ELR (cell line): ENCODE measurements around the gene CXCL13.
"Not testable (repeated sequence)": the region's sequence is repeated elsewhere in the genome, so short reads cannot be mapped to it uniquely, and the experiment has no call there.

Source experiments
- DNase-seq: peaks from one replicate; pipeline ENCODE4 v3.0.0-alpha.2; 2015; ENCODE audit warnings: low read depth

Gene CXCL13, protein sequence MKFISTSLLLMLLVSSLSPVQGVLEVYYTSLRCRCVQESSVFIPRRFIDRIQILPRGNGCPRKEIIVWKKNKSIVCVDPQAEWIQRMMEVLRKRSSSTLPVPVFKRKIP

GRCh38 chr4:77605210-77605902 lies at the start of gene CXCL13:
CXCL13 (plus strand) TSS chr4:77605820; CDS start chr4:77605866, 46 bp downstream.
- no peak for DNase-seq

DNA sequence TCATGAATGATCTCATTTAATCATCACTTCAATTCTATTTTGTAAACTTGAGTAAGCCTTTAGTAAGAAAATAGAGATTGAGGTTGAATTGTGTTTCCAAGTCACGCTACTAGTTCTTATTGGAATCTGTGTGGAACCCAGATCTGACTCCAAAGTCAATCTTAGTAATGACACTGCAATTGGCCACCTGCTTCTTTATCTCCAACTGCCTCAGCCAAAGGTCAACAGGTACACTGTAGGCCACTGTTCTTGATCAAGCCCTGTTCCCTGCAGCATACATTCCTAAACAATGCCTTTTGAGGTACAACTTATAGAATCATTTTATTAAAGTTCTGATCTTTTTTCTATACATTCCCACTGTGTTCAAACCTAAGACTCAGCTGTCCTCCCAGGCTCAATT lies 45.5 kb upstream of the CXCL13 start:
- DNase-seq: no peak

DNA sequence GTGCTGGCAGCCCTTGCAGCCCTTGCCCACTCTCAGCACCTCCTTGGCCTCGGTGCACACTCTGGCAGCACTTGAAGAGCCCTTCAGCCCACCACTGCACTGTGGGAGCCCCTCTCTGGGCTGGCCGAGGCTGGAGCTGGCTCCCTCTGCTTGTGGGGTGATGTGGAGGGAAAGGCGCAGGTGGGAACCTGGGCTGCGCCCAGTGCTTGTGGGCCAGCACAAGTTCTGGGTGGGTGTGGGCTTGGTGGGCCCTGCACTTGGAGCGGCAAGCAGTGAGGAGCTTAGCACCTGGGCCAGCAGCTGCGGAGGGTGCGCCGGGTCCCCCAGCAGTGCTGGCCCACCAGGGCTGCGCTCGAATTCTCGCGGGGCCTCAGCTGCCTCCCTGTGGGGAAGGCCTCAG lies 43.9 kb upstream of the CXCL13 start:
- not testable (repeated sequence) for DNase-seq

DNA sequence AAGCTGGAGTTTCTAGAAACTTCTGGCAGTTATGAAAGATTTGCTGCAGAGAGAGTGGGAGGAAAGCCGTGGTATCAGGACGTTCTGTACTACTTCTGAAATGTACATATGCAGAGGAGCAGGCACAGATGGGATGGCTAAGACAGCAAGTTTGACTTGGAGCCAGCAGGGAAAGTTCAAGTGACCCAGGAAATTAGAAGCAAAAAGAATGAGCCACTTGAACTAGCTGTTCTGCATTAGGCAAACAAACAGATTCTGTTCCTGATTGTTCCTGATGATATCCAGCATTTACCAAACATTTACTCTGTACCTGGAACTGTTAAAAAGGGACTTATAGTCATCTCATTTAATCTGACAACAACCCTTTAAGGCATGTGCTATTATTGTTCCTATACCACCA lies 41.4 kb upstream of the CXCL13 start:
- no peak for DNase-seq

GRCh38 chr4:77566148-77566547 lies 39.5 kb upstream of the CXCL13 start:
- no peak for DNase-seq

GRCh38 chr4:77567549-77567948 lies 38.1 kb upstream of the CXCL13 start:
- no peak for DNase-seq

DNA sequence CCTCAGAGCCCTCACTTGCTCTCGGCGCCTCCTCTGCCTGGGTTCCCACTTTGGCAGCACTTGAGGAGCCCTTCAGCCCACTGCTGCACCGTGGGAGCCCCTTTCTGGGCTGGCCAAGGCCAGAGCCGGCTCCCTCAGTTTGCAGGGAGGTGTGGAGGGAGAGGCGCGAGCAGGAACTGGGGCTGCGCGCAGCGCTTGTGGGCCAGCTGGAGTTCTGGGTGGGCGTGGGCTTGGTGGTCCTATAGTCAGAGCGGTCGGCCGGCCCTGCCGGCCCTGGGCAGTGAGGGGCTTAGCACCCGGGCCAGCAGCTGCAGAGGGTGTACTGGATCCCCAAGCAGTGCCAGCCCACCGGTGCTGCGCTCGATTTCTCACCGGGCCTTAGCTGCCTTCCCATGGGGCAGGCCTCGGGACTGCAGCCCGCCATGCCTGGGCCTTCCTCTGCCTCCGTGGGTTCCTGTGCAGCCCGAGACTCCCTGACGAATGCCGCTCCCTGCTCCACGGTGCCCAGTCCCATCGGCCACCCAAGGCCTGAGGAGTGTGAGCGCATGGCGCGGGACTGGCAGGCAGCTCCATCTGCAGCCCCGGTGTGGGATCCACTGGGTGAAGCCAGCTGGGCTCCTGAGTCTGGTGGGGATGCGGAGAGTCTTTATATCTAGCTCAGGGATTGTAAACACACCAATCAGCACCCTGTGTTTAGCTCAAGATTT lies 35.0 kb upstream of the CXCL13 start:
- not testable (repeated sequence) for DNase-seq

DNA sequence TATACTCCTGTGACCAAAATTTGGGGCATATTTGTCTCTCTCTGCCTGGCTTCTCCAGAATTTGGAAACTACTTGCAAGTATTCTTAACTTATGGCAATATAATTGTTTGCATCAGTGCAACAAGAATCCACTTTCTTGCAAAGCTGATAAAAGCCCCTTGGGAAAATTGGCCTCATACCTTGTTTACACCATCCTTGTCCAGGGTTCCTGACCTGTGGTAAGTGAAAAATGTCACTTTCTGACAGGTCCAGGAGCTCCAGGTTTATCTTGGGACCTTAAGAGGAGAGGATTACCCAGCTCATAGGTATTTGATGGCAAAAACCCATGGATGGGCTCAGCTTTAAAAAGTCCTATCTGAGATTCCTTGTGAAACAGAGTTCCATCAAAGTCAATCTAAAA lies 29.3 kb upstream of the CXCL13 start:
- no peak for DNase-seq

GRCh38 chr4:77578145-77578544 lies 27.5 kb upstream of the CXCL13 start:
- no peak for DNase-seq

GRCh38 chr4:77579406-77580076 lies 26.1 kb upstream of the CXCL13 start:
- peak; percentile 87 for DNase-seq

GRCh38 chr4:77581724-77582123 lies 23.9 kb upstream of the CXCL13 start:
- no peak for DNase-seq

GRCh38 chr4:77582156-77582555 lies 23.5 kb upstream of the CXCL13 start:
- DNase-seq: no peak

DNA sequence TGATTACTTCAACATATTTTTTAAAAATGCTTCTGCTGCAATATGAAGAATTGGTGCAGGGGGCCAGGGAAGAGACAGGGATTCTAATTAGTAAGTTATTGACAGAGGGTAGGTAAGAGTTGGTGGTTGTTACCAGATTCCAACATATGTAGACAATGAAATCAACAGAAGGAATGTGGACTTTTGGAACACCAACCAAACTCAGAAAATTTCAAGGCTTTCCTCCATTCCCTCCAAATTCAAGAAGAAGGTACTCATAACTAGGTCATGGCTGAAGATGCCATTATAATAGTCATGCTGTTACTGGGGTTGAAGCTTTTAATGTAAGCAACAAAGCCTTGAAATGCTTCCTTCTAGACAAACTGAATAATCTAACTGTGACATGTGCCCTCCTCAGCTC lies 22.9 kb upstream of the CXCL13 start:
- DNase-seq: no peak

GRCh38 chr4:77586951-77587383 lies 18.7 kb upstream of the CXCL13 start:
- no peak for DNase-seq

DNA sequence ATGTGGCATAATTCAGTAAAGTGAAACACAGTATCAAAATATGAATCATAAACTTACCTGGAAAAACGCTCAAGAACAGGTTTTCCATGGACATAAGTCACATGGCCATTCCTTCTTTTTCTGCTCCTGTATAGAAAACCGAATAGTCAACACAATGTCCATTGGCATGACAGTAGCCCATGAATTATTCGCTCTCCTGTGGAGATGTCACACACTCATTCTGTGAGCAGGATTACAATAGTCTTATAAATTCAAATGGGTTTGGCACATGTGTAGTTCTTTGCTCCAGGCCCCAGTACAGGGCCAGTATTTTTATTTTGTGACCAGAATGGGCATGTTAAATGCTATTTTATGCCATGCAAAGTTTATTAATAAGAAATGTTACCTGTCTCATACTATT lies 15.1 kb upstream of the CXCL13 start:
- DNase-seq: no peak

DNA sequence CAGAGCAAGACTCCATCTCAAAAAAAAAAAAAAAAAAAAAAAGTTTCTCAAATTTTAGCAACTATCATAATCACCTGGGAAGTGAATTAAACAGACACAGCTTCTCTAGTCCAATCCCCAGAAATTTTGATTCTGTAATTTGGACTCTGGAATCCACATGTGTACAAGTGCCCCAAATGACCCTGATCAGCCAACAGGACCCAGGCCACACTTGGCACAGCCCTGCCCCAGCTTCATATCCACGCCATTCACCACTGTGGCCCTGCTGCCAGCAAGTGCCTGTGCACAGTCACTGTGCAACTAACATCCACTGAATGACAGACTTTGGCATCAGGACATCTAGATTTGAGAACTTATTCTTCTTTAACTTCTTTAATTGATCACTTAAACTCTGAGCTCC lies 14.1 kb upstream of the CXCL13 start:
- no peak for DNase-seq

DNA sequence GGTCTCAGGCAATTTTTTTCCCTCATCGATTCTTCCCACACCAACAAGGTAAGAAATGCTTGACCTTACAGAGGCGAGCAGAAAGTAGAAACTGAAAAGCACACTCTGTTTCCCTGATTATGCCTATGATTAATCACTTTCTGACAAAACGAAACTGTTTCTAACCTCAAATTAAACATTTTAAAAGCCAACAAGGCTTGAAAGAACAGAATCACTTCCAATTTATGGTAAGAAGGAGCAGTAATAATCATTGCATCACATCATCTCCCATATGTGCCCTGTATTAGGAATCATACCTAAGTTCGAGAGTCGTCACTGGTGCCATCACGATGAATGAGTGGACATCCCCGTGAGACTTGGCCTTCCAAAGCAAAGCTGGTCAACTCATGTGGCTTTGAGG lies 12.5 kb upstream of the CXCL13 start:
- no peak for DNase-seq

- DNase-seq: no peak
These were observed 11.6 kb upstream of the CXCL13 start for GRCh38 chr4:77593993-77594392.

- no peak for DNase-seq
These were observed 10.2 kb upstream of the CXCL13 start for GRCh38 chr4:77595364-77595973.

DNA sequence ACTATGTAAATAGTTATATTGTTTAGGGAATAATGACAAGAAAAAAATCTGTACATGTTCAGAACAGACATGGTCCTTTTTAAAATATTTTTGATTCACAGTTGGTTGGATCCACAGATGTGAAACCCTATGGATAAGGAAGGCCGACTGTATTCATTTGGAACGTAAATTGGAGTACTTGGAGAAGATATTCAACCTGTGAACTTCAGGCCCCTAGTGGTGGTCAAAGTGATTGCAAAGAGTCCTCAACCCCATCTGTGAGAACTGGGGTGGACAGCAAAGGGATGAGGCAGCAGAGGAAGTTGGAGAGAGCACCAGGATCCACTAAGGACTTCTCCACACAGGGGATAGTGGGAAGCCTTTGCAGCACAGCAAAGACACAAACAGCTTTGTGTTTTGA lies 6.2 kb upstream of the CXCL13 start:
- peak; percentile 59 for DNase-seq

GRCh38 chr4:77600521-77601451 lies 4.8 kb upstream of the CXCL13 start:
- DNase-seq: peak; percentile 53
